ENCODE results near the gene FNBP1. TPM values are rescaled to one million over a fixed set of nuclear protein-coding genes. Genes with fewer than 3 reads are reported as not detected.

Gene FNBP1
- total and polyA plus RNA-seq, 2 of the 8 experiments (the other 6 are each of a cell fraction or from before 2014, with no cell fraction given): 7.2 to 40.9 TPM

- Histone ChIP-seq H4K8ac (ENCODE audit: extremely low read depth, insufficient read depth, low read length) (no peak overlapping the region), H2BK15ac (ENCODE audit: low read length) (no peak overlapping the region), H3K56ac (replicated peaks; ENCODE audit: insufficient read length, low read depth, low read length) (no peak overlapping the region), H3K4me3 (ENCODE audit: extremely low read depth in 1 of 4, insufficient read depth in 2 of 4, low read depth in 3 of 4, low read length in 4 of 4) (no peak overlapping the region), H2BK120ac (replicated peaks; ENCODE audit: low read depth, low read length) (no peak overlapping the region), H3K9ac (replicated peaks in 1 of 4; ENCODE audit: extremely low read depth in 1 of 4, low read depth in 3 of 4, low read length in 3 of 4) (no peak overlapping the region), H4K91ac (replicated peaks; ENCODE audit: insufficient read length, low read length) (no peak overlapping the region), H3K4me1 (replicated peaks in 1 of 4; ENCODE audit: control insufficient read depth in 3 of 4, insufficient read depth in 4 of 4, low read length in 3 of 4) (no peaks in the 10 kb centered on the region), H3K9me3 (ENCODE audit: insufficient read depth in 2 of 2, low read depth in 1 of 2, low read length in 1 of 2) (no peaks in the 10 kb centered on the region), H4K20me1 (replicated peaks in 1 of 2; ENCODE audit: control insufficient read depth in 1 of 2, insufficient read depth in 2 of 2, low read length in 2 of 2) (peaks cover 0 to 1% of the 10 kb centered on the region in 2 experiments), H3K4me2 (ENCODE audit: insufficient read depth in 1 of 2, low read depth in 2 of 2, low read length in 2 of 2) (no peak overlapping the region), H3K23me2 (ENCODE audit: low read depth, low read length) (no peaks in the 10 kb centered on the region), H3K23ac (ENCODE audit: insufficient read length) (no peak overlapping the region), H2AK5ac (ENCODE audit: low read depth, low read length) (no peak overlapping the region), H2AFZ (ENCODE audit: low read length) (no peak overlapping the region), H3K4ac (replicated peaks; ENCODE audit: insufficient read length, low read depth, low read length) (no peak overlapping the region), H2BK12ac (ENCODE audit: low read depth, low read length) (no peak overlapping the region), H3K79me2 (ENCODE audit: control insufficient read depth in 1 of 2, insufficient read depth in 2 of 2, low read length in 2 of 2) (no peaks in the 10 kb centered on the region), H3K18ac (ENCODE audit: extremely low read depth, low read length) (no peak overlapping the region), H3K27me3 (replicated peaks in 1 of 4; ENCODE audit: control insufficient read depth in 3 of 4, extremely low read depth in 1 of 4, insufficient read depth in 3 of 4, low read length in 3 of 4) (no peaks in the 10 kb centered on the region), H4K5ac (ENCODE audit: insufficient read length, low read depth, low read length) (no peak overlapping the region), H3K79me1 (ENCODE audit: low read depth, low read length) (no peaks in the 10 kb centered on the region), H2BK20ac (ENCODE audit: low read length) (no peak overlapping the region), H3K36me3 (ENCODE audit: control insufficient read depth in 2 of 4, insufficient read depth in 4 of 4, low read length in 3 of 4) (peaks cover 0 to 6% (median 3%) of the 10 kb centered on the region in 4 experiments; a peak in 2 of 8 replicates), H2BK5ac (ENCODE audit: low read depth, low read length) (no peak overlapping the region), H3K14ac (ENCODE audit: insufficient read length) (no peak overlapping the region), H3K27ac (ENCODE audit: low read depth, low read length) (no peak overlapping the region)
- ChIA-PET POLR2A (ENCODE audit: partially characterized antibody) (no interaction called here), CTCF (ENCODE audit: partially characterized antibody) (no interaction called here)
- DNase-seq (ENCODE audit: low read depth in 1 of 2, low spot score in 2 of 2): no peak
- FAIRE-seq: no peak
- 88% methylated on average over 3 of the region's 3 CpGs; no CpG with 5 or more reads in 1 of the 2 experiments for WGBS, 2 experiments (ENCODE audit: extremely low coverage in 1 of 2, insufficient coverage in 1 of 2, insufficient read length in 1 of 2, insufficient replicate concordance in 2 of 2, low coverage in 1 of 2, low lambda C conversion rate in 2 of 2, missing lambda C conversion rate in 1 of 2)
- TF ChIP-seq RAD21 (IDR thresholded peaks at IDR 0.05 in 1 of 2, conservative IDR thresholded peaks at IDR 0.05 in 1 of 2; ENCODE audit: low read depth in 2 of 2, low read length in 2 of 2) (no peak), SIN3A (conservative IDR thresholded peaks at IDR 0.05 in 1 of 2, IDR thresholded peaks at IDR 0.05 in 1 of 2; ENCODE audit: low read depth in 1 of 2, low read length in 2 of 2) (no peak), MAFK (IDR thresholded peaks at IDR 0.05; ENCODE audit: low read depth, low read length) (no peak), CBX8 (IDR thresholded peaks at IDR 0.05; ENCODE audit: borderline replicate concordance, low read depth, low read length) (no peak), TBP (IDR thresholded peaks at IDR 0.05; ENCODE audit: low read depth, low read length) (no peak), EP300 (IDR thresholded peaks at IDR 0.05; ENCODE audit: borderline replicate concordance in 1 of 2, low read depth in 2 of 2, low read length in 2 of 2) (no peak), CTCF (IDR thresholded peaks at IDR 0.05; ENCODE audit: control extremely low read depth in 1 of 3, insufficient read depth in 1 of 3, low read depth in 1 of 3, low read length in 3 of 3) (no peak), FOSL1 (IDR thresholded peaks at IDR 0.05; ENCODE audit: insufficient read depth, low read depth, low read length) (no peak), JUND (IDR thresholded peaks at IDR 0.05; ENCODE audit: low read length) (no peak), ZNF274 (IDR thresholded peaks at IDR 0.05; ENCODE audit: borderline replicate concordance, extremely low read depth, low read length) (no peak), CTBP2 (IDR thresholded peaks at IDR 0.05; ENCODE audit: borderline replicate concordance, insufficient read depth, insufficient read length, low read length) (no peak)
Measured at GRCh38 chr9:129919841-129920240, 123.1 kb downstream of the FNBP1 start.
